ENCODE results near the gene PPARA.

PPARA gene

DNA sequence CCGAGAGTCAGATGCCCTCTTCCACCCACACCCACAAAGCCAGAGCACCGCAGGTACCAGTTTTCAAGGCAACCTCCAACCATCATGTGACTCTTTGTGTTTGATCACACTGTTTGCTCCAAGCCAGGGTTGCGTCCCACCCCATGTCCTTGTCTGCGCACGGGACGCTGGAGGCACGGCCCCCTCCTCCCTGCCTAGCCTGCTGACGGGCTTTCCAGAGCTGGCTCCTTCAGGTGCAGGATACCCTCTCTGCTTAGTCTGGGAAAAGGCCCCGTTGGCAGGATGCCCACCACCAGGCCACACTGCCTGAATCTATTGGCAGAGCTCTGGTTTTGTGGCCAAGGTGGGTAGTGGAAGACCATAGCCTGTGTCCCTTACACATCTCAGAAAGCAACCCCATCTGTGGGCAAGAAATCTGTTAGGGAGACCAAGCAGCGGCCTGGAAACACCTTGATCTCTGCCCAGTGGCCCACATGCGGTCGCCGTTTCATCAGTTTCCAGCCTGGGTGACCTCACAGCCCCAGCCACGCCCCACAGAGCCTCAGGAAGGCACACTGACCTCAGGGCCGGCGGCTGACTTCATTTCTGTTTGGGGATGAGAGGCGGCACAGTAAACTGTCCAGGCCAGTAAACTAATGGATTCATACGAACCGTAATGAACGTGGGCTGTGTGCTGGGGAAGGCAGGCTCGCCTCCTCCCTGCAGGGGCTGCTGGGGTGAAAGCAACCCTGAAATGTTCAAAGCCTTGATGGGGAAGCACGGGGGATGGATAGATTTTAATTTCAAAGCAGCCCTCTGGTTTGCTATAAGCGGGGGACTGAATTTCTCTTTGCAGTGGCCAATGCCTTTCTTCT lies 73.9 kb downstream of the PPARA start:
- DNase-seq, result no peak

DNA sequence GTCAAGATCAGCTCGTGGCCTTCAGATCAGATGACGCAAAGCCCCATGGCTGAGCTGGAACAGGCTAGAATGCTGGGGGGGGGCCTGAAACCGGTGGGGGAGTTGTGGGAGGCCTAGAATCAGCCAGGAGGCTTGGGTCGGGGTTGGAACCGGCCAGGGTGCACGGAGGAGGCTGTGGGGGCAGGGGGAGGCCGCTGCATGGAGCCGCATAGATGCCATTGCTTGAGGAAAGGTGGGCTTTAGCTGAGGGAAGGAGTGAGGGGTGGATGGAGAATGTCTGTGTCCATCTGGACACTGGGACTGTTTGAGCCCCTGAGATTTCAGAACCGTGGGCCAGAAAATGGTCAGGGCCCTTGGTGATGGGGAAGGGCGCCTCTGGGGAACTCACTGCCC lies 74.6 kb downstream of the PPARA start:
- DNase-seq, result no peak

DNA sequence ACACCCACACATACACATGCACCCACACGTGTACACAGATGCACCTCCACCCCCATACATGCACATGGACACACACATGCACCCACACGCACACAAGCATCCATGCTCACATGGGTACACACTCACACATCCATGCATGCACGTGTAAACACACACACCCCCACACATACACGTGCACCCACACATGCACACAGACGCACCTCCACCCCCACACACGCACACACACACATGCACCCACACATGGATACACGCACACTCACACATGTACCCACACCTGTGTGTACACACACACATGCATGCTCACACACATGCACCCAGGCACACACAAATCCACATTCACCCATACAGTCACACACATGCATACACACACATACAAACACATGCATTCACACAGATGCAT lies 75.3 kb downstream of the PPARA start:
- DNase-seq, result no peak

DNA sequence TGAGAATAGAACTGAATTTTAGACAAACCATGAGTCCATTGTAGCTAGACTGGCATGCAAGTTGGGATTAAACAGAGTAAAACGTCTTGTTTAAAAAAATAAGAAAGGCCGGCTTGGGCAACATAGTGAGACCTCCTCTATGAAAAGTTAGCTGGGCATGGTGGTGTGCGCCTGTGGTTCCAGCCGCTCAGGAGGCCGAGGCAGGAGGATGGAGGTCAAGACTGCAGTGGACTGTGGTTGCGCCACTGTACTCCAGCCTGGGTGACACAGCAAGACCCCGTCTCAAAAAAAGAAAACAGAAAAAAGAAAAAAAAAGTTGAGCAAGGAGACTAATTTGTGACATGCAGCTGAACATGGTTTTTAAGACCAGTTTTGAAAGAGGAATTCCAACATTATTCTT lies 76.3 kb downstream of the PPARA start:
- no peak for DNase-seq

DNA sequence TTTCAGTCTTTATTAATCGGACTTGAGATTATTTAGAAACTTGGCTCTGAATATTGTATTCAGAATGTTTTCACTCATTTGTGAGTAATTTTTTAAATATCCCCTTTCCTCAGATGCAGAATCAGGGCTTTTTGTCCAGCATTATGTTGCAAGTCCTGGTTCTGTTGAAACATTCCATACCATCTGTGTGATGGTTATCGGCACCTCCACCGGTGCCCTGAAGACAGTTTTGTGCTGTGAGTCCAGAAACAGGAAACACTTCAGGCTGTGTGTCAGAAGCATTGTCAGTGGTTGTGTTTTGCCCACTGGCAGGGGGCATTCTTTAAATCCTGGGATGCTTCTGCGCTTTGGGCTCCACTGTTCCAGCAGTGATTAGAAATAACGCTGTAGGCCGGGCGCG lies 79.4 kb downstream of the PPARA start:
- no peak for DNase-seq

DNA sequence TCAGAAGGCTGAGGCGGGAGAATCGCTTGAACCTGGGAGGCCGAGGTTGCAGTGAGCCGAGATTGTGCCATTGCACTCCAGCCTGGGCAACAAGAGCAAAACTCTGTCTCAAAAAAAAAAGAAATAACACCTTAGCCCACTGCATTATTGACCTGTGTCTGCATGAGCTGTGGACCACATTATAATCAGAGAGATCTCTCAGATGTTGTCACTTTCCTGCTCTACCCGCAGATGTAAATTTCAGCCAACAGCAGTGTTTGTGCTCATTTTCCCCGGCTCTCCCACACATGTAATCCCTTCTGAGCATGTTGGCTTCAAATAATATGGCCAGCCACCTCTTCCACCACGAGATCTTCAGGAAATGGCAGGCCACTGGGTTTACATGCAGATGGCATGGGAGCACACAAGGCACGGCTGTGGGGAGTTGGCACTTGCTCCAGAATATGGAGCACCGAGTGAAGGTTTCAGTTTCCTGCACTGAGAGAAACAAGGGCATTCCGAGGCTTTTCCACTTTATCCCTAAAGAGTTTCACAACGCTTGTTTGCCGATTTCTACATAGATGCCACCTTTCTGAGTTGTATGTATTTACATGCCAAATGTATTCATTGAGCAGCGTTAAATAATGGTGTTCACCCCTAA lies 80.1 kb downstream of the PPARA start:
- no peak for DNase-seq

DNA sequence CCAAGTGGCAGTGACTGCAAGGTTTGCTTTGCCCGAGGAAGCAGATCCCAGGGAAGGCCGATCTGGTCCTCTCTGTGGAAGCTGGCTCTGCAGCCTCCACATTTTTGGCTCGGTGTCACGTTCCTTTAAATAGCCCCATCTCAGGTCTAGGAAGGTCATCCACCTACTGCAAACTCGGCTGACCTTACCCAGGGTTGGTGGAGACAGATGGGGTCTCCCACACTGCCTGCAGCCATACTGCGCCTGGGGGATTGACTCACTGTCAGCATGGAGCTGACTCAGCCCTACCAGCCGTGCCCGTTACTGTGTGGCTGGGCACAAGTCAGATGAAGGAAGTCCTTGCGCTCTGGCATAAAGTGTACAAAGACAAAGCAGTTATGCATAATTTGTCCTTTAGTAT lies 82.9 kb downstream of the PPARA start:
- peak; percentile 69 for DNase-seq

DNA sequence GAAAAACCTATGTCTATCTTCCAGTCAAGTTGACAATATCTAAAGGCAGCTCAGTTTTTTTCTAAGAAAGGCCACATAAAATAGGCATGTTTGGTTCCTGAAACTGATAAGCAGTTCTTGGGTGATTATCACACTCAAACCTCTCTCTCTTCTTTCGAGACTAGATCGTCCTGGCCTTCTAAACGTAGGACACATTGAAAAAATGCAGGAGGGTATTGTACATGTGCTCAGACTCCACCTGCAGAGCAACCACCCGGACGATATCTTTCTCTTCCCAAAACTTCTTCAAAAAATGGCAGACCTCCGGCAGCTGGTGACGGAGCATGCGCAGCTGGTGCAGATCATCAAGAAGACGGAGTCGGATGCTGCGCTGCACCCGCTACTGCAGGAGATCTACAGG lies 84.6 kb downstream of the PPARA start:
- DNase-seq, result no peak

DNA sequence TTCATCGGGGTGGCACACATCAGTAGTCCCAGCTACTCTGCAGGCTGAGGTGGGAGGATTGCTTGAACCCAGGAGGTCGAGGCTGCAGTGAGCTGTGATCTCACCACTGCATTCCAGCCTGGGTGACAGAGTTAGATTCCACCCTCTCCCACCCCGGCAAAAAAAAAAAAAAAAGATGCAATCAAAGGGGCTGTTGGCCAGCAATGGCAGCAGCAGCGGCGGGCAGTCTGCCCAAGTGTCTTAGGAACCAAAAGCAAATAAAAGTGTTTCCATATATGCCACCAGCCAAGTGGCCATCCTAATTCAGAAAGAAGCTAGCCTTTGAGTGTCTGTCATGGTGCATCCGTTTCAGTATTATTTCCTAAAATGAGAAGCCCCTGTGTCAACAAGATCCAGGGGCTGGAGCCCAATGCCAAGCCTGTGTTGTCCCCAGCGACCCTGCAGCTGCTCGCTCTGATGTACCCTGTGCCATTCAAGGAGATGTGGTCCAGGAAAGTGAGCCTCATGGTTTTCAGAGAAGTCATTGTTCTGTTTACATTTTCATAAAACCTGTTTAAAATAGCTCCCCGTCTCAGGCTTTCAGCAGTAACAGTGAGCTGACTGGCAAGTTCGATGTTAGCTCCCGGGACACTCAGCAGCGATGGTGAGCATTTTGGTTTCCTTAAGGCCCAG lies 87.3 kb downstream of the PPARA start:
- DNase-seq, result no peak

DNA sequence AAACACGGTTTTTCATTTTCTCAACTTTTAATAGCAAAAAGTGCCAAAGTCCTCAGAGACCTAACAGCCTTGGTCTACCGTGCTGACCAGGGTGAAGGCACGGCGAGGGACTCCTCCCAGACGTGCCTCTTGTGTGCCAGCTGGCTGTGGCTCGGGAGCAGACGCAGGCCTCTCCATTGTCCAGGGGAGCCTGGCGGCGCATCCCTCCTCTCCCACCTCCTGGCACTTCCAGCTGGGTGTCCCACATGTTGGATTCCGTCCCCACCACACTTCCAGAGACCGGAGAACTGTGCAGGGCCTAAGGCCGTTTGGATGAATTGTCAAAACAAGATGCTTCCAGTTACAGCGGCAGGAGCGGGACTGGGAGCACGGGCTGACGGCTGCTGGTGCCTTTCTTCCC lies 88.2 kb downstream of the PPARA start:
- DNase-seq, result no peak

DNA sequence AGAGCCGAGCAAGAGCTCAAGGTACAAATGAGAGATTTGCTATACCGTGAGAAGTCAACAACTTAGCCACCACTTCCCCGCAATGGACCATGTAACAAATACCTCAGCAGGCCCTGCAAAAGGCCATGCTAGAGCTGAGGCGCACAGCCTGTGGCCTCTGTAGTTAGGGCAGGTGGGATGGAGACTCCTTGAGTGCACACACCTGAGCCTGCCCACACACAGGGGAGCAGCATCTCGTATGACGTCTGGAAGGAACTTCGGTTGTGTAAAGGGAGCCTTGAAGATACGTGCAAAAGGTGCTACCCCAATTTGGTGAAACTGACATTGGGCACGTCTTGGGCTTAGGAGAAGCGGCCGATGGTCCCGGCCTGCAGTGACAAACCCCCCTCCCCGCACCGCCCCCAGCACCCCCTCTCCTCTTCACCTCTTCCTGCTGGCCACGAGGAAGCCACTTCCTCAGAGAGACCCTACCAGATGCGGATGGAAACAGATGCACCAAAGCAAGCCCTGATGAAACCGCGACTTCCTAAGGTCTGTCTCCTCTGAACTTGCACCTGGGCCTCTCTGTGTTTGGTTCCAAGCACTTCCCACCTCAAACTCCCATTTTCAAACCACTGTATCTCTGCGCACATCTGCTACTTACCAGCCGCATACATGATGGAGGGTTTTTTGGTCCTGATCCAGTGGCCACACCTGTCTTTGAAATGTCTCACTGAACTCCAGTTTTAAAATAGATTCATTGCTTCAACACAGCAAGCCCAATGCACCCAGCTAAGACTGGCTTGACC lies 89.1 kb downstream of the PPARA start:
- DNase-seq, result no peak

DNA sequence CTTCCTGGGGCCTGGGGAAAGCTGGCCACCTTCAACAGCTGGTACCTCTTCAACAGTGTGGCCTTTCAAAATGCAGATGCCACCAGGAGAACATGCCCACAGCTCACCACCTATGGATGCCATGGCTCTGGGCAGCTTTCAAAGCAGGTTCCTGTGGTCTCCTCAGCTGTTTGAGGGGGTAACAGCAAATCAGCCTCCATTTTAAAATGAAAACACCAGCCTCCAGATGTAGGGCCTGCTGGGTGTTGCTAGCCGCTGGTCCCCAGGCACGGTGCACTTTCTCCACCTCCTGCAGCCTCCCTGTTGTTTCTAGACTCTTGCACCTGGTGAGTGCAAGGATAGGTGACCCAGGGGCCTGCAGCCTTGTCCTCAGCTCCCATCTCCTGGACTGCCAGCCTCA lies 89.7 kb downstream of the PPARA start:
- no peak for DNase-seq

DNA sequence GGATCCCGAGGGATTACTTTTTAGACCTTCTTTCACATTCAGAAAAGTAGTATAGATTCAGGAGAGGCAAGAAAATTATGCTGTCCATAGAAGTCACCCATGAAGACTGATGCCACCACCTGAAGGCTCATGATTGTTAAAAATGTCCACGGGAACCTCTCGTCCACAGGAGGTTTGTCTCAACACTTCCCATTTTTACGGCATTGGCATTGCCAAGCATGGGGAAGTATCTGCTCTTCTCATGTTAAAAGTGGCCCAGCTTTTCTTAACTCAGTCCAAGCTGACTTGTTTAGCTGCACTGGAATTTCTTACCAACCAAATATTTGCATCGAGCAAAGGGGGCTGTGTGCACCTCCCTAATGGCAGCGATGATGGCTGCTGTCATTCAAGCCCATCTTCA lies 90.2 kb downstream of the PPARA start:
- no peak for DNase-seq

DNA sequence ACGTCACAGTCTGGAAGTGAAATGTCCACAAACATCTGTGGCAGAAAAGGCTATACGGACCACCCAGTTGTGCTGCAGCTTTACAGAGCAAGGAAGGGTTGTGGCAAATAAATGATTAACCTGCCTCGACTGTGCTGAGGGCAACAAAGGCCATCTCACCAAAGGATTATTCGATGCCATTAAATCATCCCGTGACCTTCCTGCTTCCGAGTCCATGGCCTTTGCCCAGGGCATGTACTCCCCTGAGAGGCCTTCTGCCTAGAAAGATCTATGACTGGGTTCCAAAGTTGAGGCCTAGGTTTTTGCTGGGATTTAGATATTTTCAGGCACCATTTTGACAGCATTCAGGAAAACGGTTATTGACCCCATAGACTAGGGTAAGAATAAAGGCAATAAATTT lies 90.6 kb downstream of the PPARA start:
- DNase-seq, result no peak

DNA sequence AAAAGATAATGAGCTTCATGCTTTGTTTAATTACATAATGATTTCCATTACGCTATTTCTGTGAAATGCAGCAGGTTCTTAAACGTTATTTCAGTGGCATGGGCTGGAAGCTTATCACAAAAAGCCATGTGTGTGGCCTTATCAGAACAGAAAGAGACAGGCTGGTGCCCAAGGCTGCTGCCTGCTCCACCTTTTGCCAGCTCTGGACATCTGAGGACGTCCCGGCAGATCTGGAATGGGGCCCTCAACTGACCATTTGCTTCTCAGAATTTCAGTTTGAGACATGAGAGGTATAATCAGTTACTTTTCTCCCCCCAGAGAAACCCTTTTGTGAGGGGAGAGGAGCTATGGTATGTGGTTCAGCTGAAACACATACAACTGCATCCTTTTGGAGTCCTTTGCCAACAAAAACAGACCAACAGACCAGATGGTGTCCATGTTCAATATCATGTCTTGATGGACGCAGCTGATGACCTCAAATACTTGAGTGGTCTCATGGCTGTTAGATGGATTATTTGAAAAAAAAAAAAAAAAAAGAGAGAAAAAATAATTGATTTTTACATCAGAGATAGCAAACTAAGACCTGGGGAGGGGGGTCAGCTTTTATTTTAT lies 91.2 kb downstream of the PPARA start:
- no peak for DNase-seq

DNA sequence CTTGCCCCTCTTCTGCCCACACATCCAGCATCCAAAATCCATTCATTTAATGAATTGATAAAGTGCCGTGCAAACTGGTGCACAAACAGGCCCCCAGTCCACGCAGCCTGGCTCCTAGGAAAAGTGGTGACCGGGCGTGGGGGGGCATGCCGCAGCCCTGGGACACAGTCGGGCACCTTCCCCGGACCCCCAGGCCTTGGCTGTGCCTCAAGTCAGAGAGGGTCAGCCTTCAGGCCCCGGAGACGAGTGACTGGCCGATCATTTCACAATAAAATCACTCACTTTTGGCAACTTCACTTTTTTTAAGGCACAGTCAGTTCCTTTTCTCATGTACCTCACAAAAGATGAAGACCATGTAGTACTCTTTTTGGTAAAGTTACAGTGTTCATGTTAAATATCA lies 91.8 kb downstream of the PPARA start:
- no peak for DNase-seq

DNA sequence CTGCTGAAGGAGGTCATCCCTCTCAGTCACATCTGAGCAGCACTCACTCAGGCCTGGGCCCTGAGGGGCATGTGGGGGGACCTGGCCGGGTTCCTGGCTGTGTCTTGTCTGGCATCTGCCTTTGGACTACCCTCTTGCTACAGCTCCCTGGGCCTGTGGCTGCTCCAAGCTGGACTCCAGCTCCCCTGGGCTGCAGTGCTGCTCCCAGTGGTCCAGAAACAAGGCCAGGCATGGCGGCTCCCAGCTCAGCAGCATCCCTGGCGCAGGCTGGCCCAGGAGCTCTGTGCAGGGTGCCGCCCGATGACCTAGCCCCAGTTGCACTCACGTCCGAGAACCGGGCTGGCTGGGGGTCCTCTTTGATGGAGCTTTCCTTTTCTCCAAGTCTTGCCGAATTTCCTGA lies 94.4 kb downstream of the PPARA start:
- no peak for DNase-seq

DNA sequence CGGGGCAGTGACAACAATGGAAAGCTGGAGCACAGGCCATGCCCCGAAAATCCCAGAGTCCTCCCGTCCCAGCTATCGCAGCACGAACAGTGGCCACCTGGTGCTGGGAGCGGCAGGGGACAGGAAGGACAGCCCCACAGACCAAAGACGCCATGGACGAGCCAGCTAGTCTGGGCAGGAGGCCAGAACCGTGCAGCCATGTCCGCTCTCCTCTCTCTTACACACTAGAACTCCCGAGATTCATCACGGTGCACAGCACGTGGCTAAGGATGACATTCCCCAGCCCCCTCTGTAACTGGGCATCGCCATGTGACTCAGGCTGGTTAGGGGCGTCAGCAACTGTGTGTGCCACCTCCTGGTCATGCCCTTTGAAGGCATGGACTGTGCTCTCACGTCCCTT lies 95.2 kb downstream of the PPARA start:
- no peak for DNase-seq

DNA sequence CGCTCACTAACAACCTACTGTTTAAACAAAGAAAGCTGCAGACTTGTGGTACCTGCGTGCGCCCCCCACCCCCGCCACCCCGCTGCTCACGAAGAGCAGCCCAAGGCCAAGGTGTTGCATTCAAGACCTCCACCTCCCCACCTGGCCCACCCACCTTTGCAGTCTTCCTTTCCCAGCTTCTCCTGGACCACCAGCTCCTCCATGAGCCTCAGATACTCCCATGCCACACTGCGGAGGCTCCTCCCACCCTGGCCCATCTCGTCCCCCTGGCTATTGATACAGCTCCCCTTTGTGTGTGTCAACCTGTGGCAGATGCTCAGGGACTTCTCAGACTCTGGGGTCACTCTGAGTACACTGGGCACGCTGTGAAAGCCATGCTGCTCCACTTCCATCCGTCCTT lies 95.9 kb downstream of the PPARA start:
- no peak for DNase-seq

DNA sequence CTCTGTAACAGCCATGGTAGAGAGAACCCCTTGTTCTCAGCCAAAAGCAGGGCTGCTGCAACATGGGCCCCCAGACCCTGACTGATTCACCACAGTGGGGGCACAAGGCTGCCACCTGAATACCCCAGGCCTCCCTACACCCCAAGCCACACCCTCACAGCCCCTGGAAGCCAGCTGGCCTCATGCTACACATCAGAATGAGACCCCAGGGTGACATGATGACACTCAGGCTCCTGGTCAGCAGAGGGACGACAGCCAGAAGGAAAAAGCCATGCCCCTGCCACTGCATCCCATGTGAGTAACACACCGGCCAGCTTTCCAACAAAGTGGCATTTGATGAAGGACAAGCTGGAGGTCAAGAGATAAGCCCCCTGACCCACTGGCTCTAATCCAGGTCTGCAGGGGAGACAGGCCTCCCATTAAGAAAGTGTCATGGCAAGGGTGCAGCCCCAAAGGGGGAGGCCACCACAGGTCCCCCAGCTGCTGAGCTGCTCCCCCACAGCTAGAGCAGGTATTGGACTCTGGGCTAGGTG lies 97.2 kb downstream of the PPARA start:
- DNase-seq, result no peak

DNA sequence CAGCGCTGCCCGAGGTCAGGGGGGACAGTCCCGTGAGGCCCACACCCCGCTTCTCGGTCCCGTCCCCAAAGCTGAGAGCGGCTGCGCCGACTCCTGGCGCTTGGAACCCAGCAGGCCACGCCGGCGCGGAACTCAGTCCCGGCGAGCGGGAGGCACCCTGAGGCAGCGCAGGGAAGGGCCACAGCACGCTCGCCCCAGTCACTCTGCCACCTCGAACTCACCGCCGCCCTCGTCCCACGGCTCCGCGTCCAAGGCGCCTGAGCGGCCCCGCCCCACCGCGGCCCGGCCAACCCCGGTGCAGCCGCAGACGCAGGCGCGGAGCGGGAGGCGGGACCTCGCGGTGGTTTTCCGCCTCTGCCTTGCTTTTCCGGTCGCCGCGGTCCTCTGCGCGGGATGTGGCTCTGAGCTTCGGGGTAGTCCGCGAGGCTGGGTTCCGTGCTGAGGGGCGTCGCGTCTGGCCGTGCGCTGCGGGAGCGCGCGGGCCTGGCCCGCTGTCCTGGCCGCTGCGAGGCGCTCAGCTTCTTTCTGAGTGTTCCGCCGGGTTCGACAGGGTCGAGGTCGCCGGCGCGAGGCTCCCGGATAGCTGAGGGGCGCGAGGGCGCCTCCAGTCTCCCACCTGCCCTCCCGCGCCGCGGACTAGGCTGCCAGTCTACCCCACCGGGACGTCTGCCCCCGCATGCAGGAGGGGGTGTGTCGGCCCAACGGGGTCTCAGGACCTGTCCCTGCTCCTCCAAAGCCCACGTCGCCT lies 99.9 kb downstream of the PPARA start, which contains the start of gene CDPF1:
CDPF1 (minus strand) TSS at position 259 of the 748 bp plus-strand sequence. CDS start 2,009 bp downstream, outside the sequence.
- peak; percentile 76 for DNase-seq

DNA sequence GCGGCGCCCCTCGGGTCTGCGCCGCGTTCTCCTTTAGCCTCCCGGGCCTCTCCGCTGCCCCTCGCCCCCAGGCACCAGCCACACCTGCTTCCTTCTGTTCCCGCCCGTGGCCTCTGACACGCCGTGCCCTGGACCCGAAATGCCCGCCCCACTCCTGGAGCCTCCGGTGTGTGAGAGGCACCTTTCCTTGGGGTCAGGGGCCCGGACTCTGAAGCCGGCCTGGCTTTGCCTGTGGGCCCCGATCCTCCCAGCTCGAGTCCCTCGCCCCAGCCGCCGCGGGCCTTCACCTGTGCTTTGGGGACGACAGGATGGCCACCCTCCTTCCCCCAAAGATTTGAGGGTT lies 100.4 kb downstream of the PPARA start:
- no peak for DNase-seq

Data from T1000 (cell line).